KMS-11 (cell line): ENCODE data around the gene PPM1A.

ENCODE experiments used
- H2AFZ ChIP-seq: fragments of 200-600 bp; sonication (generic); 2 replicates; pipeline ENCODE4 v1.6.1; 2016; ENCODE audit warnings: antibody characterized with exemption, mixed run types, low read depth
- H3K27ac ChIP-seq: fragments of 200-600 bp; sonication (generic); 2 replicates; pipeline ENCODE4 v1.6.1; 2016; ENCODE audit warnings: mild to moderate bottlenecking, mixed run types
- H3K27me3 ChIP-seq: fragments of 200-600 bp; sonication (generic); 2 replicates; pipeline ENCODE4 v1.6.1; 2017; ENCODE audit warnings: mild to moderate bottlenecking, low read depth, mixed run types, moderate library complexity; ENCODE audit not compliant: insufficient read depth
- H3K36me3 ChIP-seq: fragments of 200-600 bp; sonication (generic); 2 replicates; pipeline ENCODE4 v1.6.1; 2017; ENCODE audit warnings: mild to moderate bottlenecking, mixed run types; ENCODE audit not compliant: insufficient read depth
- H3K4me1 ChIP-seq: fragments of 200-600 bp; sonication (generic); 2 replicates; pipeline ENCODE4 v1.6.1; 2016; ENCODE audit warnings: mild to moderate bottlenecking, low read depth, mixed run types; ENCODE audit not compliant: poor library complexity, severe bottlenecking
- H3K4me2 ChIP-seq: fragments of 200-600 bp; sonication (generic); 2 replicates; pipeline ENCODE4 v1.7.0; 2016; ENCODE audit warnings: mild to moderate bottlenecking, mixed run types
- H3K4me3 ChIP-seq: fragments of 200-600 bp; sonication (generic); IDR thresholded peaks from 2 replicates; pipeline ENCODE4 v1.6.1; 2017; ENCODE audit warnings: low read depth, low read length, mixed read lengths; ENCODE audit not compliant: insufficient read depth
- H3K79me2 ChIP-seq: fragments of 200-600 bp; sonication (generic); 2 replicates; pipeline ENCODE4 v1.6.1; 2016; ENCODE audit warnings: low read depth, mixed run types; ENCODE audit not compliant: insufficient read depth
- H3K9ac ChIP-seq: fragments of 200-600 bp; sonication (generic); 2 replicates; pipeline ENCODE4 v1.6.1; 2016; ENCODE audit warnings: mild to moderate bottlenecking, mixed run types
- H4K20me1 ChIP-seq: fragments of 200-600 bp; sonication (generic); 2 replicates; pipeline ENCODE4 v1.6.1; 2016; ENCODE audit warnings: mild to moderate bottlenecking, mixed run types; ENCODE audit not compliant: insufficient read depth
- TF ChIP-seq, protein P1 (sequence below): fragments of 200-600 bp; sonication (generic); conservative IDR thresholded peaks from 2 replicates; pipeline ENCODE4 v1.6.1; 2017; ENCODE audit warnings: low read depth, mild to moderate bottlenecking, antibody characterized with exemption, low read length, moderate library complexity, mixed read lengths

The PPM1A gene

GRCh38 chr14:60250257-60251035 is 1.4 kb downstream of the PPM1A start:
- Histone ChIP-seq H3K4me1 (peaks cover 13% of the 10 kb centered on the region), H3K79me2 (peaks cover 51% of the 10 kb centered on the region; the same call in 1 of the 2 replicates)
- TF ChIP-seq, protein P1, sequence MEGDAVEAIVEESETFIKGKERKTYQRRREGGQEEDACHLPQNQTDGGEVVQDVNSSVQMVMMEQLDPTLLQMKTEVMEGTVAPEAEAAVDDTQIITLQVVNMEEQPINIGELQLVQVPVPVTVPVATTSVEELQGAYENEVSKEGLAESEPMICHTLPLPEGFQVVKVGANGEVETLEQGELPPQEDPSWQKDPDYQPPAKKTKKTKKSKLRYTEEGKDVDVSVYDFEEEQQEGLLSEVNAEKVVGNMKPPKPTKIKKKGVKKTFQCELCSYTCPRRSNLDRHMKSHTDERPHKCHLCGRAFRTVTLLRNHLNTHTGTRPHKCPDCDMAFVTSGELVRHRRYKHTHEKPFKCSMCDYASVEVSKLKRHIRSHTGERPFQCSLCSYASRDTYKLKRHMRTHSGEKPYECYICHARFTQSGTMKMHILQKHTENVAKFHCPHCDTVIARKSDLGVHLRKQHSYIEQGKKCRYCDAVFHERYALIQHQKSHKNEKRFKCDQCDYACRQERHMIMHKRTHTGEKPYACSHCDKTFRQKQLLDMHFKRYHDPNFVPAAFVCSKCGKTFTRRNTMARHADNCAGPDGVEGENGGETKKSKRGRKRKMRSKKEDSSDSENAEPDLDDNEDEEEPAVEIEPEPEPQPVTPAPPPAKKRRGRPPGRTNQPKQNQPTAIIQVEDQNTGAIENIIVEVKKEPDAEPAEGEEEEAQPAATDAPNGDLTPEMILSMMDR: no peak

GRCh38 chr14:60251877-60252276 is 2.9 kb downstream of the PPM1A start:
- Histone ChIP-seq H4K20me1 (no peaks in the 10 kb centered on the region), H3K27ac (no peak overlapping the region), H3K4me3 (no peak overlapping the region), H3K4me1 (peaks cover 13% of the 10 kb centered on the region), H3K4me2 (peak overlapping the region; percentile 90; the same call in 1 of the 2 replicates), H2AFZ (no peak overlapping the region), H3K9ac (no peak overlapping the region), H3K79me2 (peaks cover 60% of the 10 kb centered on the region; the same call in 1 of the 2 replicates), H3K36me3 (no peaks in the 10 kb centered on the region), H3K27me3 (no peaks in the 10 kb centered on the region)
- TF ChIP-seq, protein P1: no peak

More at GRCh38 chr14:60250257-60251035, 1.4 kb downstream of the PPM1A start:
- peak overlapping the region; percentile 18; the same call in 1 of the 2 replicates for H2AFZ ChIP-seq
- no peaks in the 10 kb centered on the region for H3K36me3 ChIP-seq
- H3K27me3 ChIP-seq: no peaks in the 10 kb centered on the region
- H4K20me1 ChIP-seq: no peaks in the 10 kb centered on the region
- H3K27ac ChIP-seq: peak overlapping the region; percentile 63
- H3K4me2 ChIP-seq: peak overlapping the region; percentile 90
- peak overlapping the region; percentile 62; the same call in 1 of the 2 replicates for H3K9ac ChIP-seq
- H3K4me3 ChIP-seq: no peak overlapping the region

DNA sequence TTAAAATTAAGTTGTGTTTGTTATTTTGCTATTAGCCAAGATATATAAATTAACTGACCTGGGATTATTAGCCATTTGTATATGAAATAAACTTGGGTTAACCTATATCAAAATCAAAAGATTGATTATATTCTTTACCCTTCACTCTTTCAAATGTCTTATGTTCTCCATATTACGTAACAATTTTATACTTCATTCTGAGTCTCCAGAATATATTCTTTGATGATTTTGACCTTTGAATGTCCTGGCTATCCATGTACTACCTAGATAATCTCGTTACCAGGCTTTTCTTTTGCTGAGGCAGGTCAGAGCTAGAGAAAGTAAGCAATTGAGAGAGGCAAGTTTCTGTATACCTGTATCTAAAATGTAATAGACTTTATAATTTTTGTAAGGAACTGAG is 3.6 kb downstream of the PPM1A start:
- Histone ChIP-seq H3K27me3 (no peaks in the 10 kb centered on the region), H3K36me3 (no peaks in the 10 kb centered on the region), H2AFZ (no peak overlapping the region), H3K79me2 (peaks cover 60% of the 10 kb centered on the region; the same call in 1 of the 2 replicates), H3K4me2 (no peak overlapping the region), H3K4me1 (peaks cover 13% of the 10 kb centered on the region), H4K20me1 (no peaks in the 10 kb centered on the region), H3K9ac (no peak overlapping the region), H3K27ac (no peak overlapping the region), H3K4me3 (no peak overlapping the region)
- TF ChIP-seq, protein P1: no peak

DNA sequence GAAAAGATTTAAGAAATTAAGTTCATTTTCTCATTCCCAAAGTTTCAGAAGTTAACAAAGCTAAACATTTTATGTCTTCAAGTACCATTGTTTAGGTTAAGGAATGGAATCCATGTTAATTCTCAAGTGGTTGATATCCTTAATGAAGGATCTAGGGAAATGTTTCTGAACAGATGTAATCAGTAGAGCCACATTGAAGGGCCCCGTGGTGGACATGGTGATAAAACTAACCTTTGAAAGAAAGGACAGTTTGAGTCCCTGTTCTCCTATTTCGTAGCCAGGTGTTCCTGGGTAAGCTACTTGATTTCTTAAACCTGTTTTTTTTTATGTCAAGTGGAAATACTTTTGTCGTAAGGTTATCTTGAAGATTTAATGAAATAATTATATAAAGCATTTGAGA is 4.6 kb downstream of the PPM1A start:
- H3K4me3 ChIP-seq: no peak overlapping the region
- no peaks in the 10 kb centered on the region for H3K27me3 ChIP-seq
- H3K79me2 ChIP-seq: peaks cover 60% of the 10 kb centered on the region; the same call in 1 of the 2 replicates
- H2AFZ ChIP-seq: no peak overlapping the region
- H3K4me1 ChIP-seq: peaks cover 13% of the 10 kb centered on the region
- H4K20me1 ChIP-seq: no peaks in the 10 kb centered on the region
- no peak overlapping the region for H3K4me2 ChIP-seq
- no peaks in the 10 kb centered on the region for H3K36me3 ChIP-seq
- H3K9ac ChIP-seq: no peak overlapping the region
- H3K27ac ChIP-seq: no peak overlapping the region
- TF ChIP-seq, protein P1: no peak
